SU-DHL-6 (cell line): ENCODE results near the gene DDX11.
"Not testable (repeated sequence)": the region's sequence is repeated elsewhere in the genome, so short reads cannot be mapped to it uniquely, and the experiment has no call there.

ENCODE experiments used
- H2AFZ ChIP-seq: fragments of 200-600 bp; sonication (generic); 2 replicates; pipeline ENCODE4 v1.6.1; 2014; ENCODE audit warnings: low read depth, mild to moderate bottlenecking, moderate library complexity, mixed read lengths, antibody characterized with exemption, low read length; ENCODE audit not compliant: severe bottlenecking
- H3F3A ChIP-seq: fragments of 200-600 bp; shearing (Covaris generic); 2 replicates; pipeline ENCODE4 v1.6.0; 2016; ENCODE audit warnings: antibody characterized with exemption, mild to moderate bottlenecking; ENCODE audit not compliant: insufficient read depth
- H3K27ac ChIP-seq: fragments of 200-600 bp; sonication (generic); 2 replicates; pipeline ENCODE4 v1.5.1; 2016; ENCODE audit warnings: low read depth, mild to moderate bottlenecking, low read length, moderate library complexity, mixed read lengths
- H3K27me3 ChIP-seq: fragments of 200-600 bp; sonication (generic), shearing (Covaris generic); 2 replicates; pipeline ENCODE4 v1.6.0; 2014; ENCODE audit warnings: mild to moderate bottlenecking, low read length
- H3K36me3 ChIP-seq: fragments of 200-600 bp; sonication (generic); 2 replicates; pipeline ENCODE4 v1.6.1; 2014; ENCODE audit warnings: mild to moderate bottlenecking, low read length, mixed read lengths
- H3K4me2 ChIP-seq: fragments of 300-600, 200-600 bp; shearing (Covaris generic), sonication (generic); 2 replicates; pipeline ENCODE4 v1.6.0; 2014; ENCODE audit warnings: low read length, low read depth, mild to moderate bottlenecking; ENCODE audit not compliant: poor library complexity, severe bottlenecking
- H3K4me3 ChIP-seq: fragments of 200-600 bp; sonication (generic); 2 replicates; pipeline ENCODE4 v1.5.1; 2014; ENCODE audit warnings: antibody characterized with exemption, low read length, mild to moderate bottlenecking, mixed read lengths; ENCODE audit not compliant: insufficient read depth, poor library complexity, severe bottlenecking
- H3K79me2 ChIP-seq: fragments of 200-600 bp; sonication (generic); 2 replicates; pipeline ENCODE4 v1.6.1; 2014; ENCODE audit warnings: mild to moderate bottlenecking, low read length, moderate library complexity; ENCODE audit not compliant: insufficient read depth
- H3K9ac ChIP-seq: fragments of 200-600 bp; sonication (generic); 2 replicates; pipeline ENCODE4 v1.7.0; 2014; ENCODE audit warnings: mild to moderate bottlenecking, low read length
- H3K9me2 ChIP-seq: fragments of 200-600 bp; sonication (generic); replicated peaks from 2 replicates; pipeline ENCODE4 v1.6.1; 2014; ENCODE audit warnings: low read length; ENCODE audit not compliant: insufficient read depth
- H3K9me3 ChIP-seq: fragments of 200-600 bp; sonication (generic); 2 replicates; pipeline ENCODE4 v1.6.1; 2014; ENCODE audit warnings: low read length, mixed read lengths; ENCODE audit not compliant: insufficient read depth
- H4K20me1 ChIP-seq: fragments of 200-600 bp; sonication (generic); 2 replicates; pipeline ENCODE4 v1.6.1; 2014; ENCODE audit warnings: low read depth, mild to moderate bottlenecking, antibody characterized with exemption, low read length, moderate library complexity, mixed read lengths

The DDX11 gene

GRCh38 chr12:31147415-31147814 lies 73.8 kb downstream of the DDX11 start:
- not testable (repeated sequence) for H3K9ac ChIP-seq, H3K27ac ChIP-seq, H3K4me2 ChIP-seq, H2AFZ ChIP-seq, H3K9me3 ChIP-seq, H3K4me3 ChIP-seq, H3K36me3 ChIP-seq, H3K79me2 ChIP-seq, H3K9me2 ChIP-seq, H3F3A ChIP-seq, H4K20me1 ChIP-seq, H3K27me3 ChIP-seq

GRCh38 chr12:31150766-31151165 lies 77.1 kb downstream of the DDX11 start:
- not testable (repeated sequence) for H3K4me2 ChIP-seq, H3K9me3 ChIP-seq, H3K9me2 ChIP-seq, H3K27ac ChIP-seq, H3K36me3 ChIP-seq, H4K20me1 ChIP-seq, H3K9ac ChIP-seq, H3F3A ChIP-seq, H3K4me3 ChIP-seq, H3K79me2 ChIP-seq, H3K27me3 ChIP-seq, H2AFZ ChIP-seq
